ENCODE measurements around the gene AGBL1. TPM values are rescaled to one million over a fixed set of nuclear protein-coding genes. Genes with fewer than 3 reads are reported as not detected.

The AGBL1 gene
- total RNA-seq, 1 experiment from 2014 or later, result not detected

DNA sequence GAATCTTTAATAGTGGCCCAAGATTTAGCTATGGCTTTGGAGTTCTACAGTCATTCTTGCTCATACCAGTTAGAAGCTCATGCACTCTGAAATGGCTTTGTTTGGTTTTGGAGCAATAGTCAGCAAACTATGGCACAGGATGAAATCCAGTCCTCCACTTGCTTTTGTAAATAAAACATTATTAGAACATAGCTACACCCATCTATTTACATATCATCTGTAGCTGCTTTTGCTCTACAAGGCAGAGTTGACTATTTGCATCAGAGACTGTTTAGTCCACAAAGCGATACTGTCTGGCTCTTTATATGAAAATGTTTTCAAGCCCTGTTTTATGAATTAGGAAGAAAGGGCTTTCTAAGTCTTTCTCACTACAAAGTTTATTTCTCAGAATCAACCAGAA is 716.9 kb downstream of the AGBL1 start:
- Mint-ChIP-seq H3K27ac (ENCODE audit: unreplicated experiment) (no peak overlapping the region), H3K4me3 (ENCODE audit: unreplicated experiment) (no peak overlapping the region), H3K27me3 (ENCODE audit: insufficient read depth, unreplicated experiment) (no peaks in the 10 kb centered on the region), H3K4me1 (ENCODE audit: low read depth, unreplicated experiment) (no peaks in the 10 kb centered on the region), H3K9me3 (ENCODE audit: unreplicated experiment) (no peaks in the 10 kb centered on the region), H3K36me3 (ENCODE audit: insufficient read depth, unreplicated experiment) (no peaks in the 10 kb centered on the region)
- intact Hi-C loops (cut with micrococcal nuclease; ENCODE audit: unreplicated experiment), result no loop called here
- no peak for DNase-seq
- BruUV-seq (replicated peaks), result no TSS peak
- ChIA-PET CTCF (no interaction called here), POLR2A (no interaction called here)
- H3K4me3 ChIP-seq (ENCODE audit: low read depth, low read length), result no peak overlapping the region
- H3K36me3 ChIP-seq (ENCODE audit: control insufficient read depth, insufficient read depth, low read length), result no peaks in the 10 kb centered on the region
- no peaks in the 10 kb centered on the region for H3K27me3 ChIP-seq (replicated peaks; ENCODE audit: control insufficient read depth, insufficient read depth, low read length)
- TF ChIP-seq CTCF (IDR thresholded peaks at IDR 0.05; ENCODE audit: insufficient read depth in 1 of 2, low read depth in 1 of 2, low read length in 1 of 2, severe bottlenecking in 1 of 2, unreplicated experiment in 1 of 2), result no peak
- no peaks in the 10 kb centered on the region for H3K9me3 ChIP-seq
- H3K4me1 ChIP-seq, result no peaks in the 10 kb centered on the region; the same call in 1 of the 2 replicates

DNA sequence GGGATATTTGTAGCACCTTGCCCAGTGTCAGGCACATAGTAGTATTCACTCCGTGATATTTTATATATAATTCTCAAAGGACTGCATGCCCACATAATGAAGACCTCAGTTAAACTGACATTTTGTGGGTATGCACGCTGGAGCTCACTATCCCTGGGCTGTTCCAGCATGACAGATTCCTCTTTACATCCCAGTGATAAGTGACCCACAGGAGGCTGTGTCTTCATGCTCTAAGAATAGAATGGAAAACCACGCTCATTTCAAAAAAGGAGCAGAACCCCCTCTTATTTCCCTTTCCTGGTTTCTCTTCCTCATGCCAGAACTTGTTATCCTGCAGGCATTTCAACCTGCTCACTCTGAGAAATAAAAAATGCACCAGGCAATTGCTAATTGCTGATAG is 717.5 kb downstream of the AGBL1 start:
- no peaks in the 10 kb centered on the region for H3K27me3 ChIP-seq (replicated peaks; ENCODE audit: control insufficient read depth, insufficient read depth, low read length)
- intact Hi-C loops (cut with micrococcal nuclease; ENCODE audit: unreplicated experiment), result no loop called here
- H3K4me1 Mint-ChIP-seq (ENCODE audit: low read depth, unreplicated experiment), result no peaks in the 10 kb centered on the region
- no peaks in the 10 kb centered on the region for H3K36me3 Mint-ChIP-seq (ENCODE audit: insufficient read depth, unreplicated experiment)
- no peaks in the 10 kb centered on the region; the same call in 1 of the 2 replicates for H3K4me1 ChIP-seq
- no peaks in the 10 kb centered on the region for H3K36me3 ChIP-seq (ENCODE audit: control insufficient read depth, insufficient read depth, low read length)
- BruUV-seq (replicated peaks), result no TSS peak
- H3K27me3 Mint-ChIP-seq (ENCODE audit: insufficient read depth, unreplicated experiment), result no peaks in the 10 kb centered on the region
- CTCF ChIA-PET, result no interaction called here
- no peaks in the 10 kb centered on the region for H3K9me3 ChIP-seq
- H3K27ac Mint-ChIP-seq (ENCODE audit: unreplicated experiment), result no peak overlapping the region
- POLR2A ChIA-PET, result no interaction called here
- H3K4me3 ChIP-seq (ENCODE audit: low read depth, low read length), result no peak overlapping the region
- H3K4me3 Mint-ChIP-seq (ENCODE audit: unreplicated experiment), result no peak overlapping the region
- no peak for DNase-seq
- H3K9me3 Mint-ChIP-seq (ENCODE audit: unreplicated experiment), result no peaks in the 10 kb centered on the region
- TF ChIP-seq CTCF (IDR thresholded peaks at IDR 0.05; ENCODE audit: insufficient read depth in 1 of 2, low read depth in 1 of 2, low read length in 1 of 2, severe bottlenecking in 1 of 2, unreplicated experiment in 1 of 2), result no peak

DNA sequence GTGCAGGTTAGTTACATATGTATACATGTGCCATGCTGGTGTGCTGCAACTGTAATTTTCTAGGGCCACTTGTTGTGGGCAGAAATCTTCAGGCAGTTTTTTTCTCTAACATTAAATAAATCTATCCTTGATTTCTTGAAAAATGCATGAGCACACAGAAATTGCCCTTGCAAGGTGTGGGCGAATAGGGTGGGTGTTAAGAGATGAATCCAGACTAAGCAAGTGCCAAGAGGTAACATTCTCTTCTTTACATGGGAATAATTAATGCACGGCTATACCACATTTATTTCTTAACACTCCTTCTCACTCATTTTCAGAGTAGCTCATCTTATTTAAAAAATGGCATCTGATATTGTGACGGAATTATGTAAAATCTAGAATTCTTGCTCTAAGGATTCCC is 719.6 kb downstream of the AGBL1 start:
- Mint-ChIP-seq H3K4me3 (ENCODE audit: unreplicated experiment) (no peak overlapping the region), H3K27me3 (ENCODE audit: insufficient read depth, unreplicated experiment) (peaks cover 3% of the 10 kb centered on the region), H3K4me1 (ENCODE audit: low read depth, unreplicated experiment) (no peaks in the 10 kb centered on the region), H3K9me3 (ENCODE audit: unreplicated experiment) (no peaks in the 10 kb centered on the region), H3K36me3 (ENCODE audit: insufficient read depth, unreplicated experiment) (no peaks in the 10 kb centered on the region), H3K27ac (ENCODE audit: unreplicated experiment) (no peak overlapping the region)
- H3K9me3 ChIP-seq, result no peaks in the 10 kb centered on the region
- intact Hi-C loops (cut with micrococcal nuclease; ENCODE audit: unreplicated experiment), result no loop called here
- no peaks in the 10 kb centered on the region for H3K27me3 ChIP-seq (replicated peaks; ENCODE audit: control insufficient read depth, insufficient read depth, low read length)
- ChIA-PET POLR2A (no interaction called here), CTCF (no interaction called here)
- TF ChIP-seq CTCF (IDR thresholded peaks at IDR 0.05; ENCODE audit: insufficient read depth in 1 of 2, low read depth in 1 of 2, low read length in 1 of 2, severe bottlenecking in 1 of 2, unreplicated experiment in 1 of 2), result no peak
- H3K36me3 ChIP-seq (ENCODE audit: control insufficient read depth, insufficient read depth, low read length), result no peaks in the 10 kb centered on the region
- DNase-seq, result no peak
- BruUV-seq (replicated peaks), result no TSS peak
- no peaks in the 10 kb centered on the region; the same call in 1 of the 2 replicates for H3K4me1 ChIP-seq
- H3K4me3 ChIP-seq (ENCODE audit: low read depth, low read length), result no peak overlapping the region
